Loucy (cell line): ENCODE measurements around the gene FNDC1.

Source experiments
- EZH2phosphoT487 ChIP-seq: fragments of 200-600 bp; IDR thresholded peaks from 2 replicates; pipeline ENCODE4 v1.6.1; 2018; ENCODE audit warnings: antibody characterized with exemption, mild to moderate bottlenecking, moderate library complexity, borderline replicate concordance
- TF ChIP-seq, protein P1 (sequence below): fragments of 200-600 bp; sonication (generic); conservative IDR thresholded peaks from 2 replicates; pipeline ENCODE4 v1.5.1; 2014; ENCODE audit warnings: mild to moderate bottlenecking, antibody characterized with exemption, low read length

DNA sequence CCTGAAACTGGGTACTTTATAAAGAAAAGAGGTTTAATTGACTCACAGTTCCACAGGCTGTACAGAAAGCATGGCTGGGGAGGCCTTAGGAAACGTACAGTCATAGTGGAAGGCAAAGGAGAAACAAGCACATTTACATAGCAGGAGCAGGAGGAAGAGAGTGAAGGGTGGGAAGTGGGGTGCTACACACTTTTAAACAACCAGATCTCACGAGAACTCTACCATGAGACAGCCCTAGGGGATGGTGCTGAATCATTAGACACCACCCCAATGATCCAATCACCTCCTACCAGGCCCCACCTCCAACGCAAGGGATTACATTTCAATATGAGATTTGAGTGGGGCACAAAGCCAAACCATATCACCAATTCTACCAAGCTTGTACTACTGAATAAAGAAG is 7.4 kb upstream of the FNDC1 start:
- TF ChIP-seq, protein P1, sequence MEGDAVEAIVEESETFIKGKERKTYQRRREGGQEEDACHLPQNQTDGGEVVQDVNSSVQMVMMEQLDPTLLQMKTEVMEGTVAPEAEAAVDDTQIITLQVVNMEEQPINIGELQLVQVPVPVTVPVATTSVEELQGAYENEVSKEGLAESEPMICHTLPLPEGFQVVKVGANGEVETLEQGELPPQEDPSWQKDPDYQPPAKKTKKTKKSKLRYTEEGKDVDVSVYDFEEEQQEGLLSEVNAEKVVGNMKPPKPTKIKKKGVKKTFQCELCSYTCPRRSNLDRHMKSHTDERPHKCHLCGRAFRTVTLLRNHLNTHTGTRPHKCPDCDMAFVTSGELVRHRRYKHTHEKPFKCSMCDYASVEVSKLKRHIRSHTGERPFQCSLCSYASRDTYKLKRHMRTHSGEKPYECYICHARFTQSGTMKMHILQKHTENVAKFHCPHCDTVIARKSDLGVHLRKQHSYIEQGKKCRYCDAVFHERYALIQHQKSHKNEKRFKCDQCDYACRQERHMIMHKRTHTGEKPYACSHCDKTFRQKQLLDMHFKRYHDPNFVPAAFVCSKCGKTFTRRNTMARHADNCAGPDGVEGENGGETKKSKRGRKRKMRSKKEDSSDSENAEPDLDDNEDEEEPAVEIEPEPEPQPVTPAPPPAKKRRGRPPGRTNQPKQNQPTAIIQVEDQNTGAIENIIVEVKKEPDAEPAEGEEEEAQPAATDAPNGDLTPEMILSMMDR = no peak
- no peak for TF ChIP-seq EZH2phosphoT487
